Measurements from ENCODE around the gene TBC1D5.

TBC1D5 gene

GRCh38 chr3:17176757-17177156 lies 565.7 kb downstream of the TBC1D5 start:
- DNase-seq (ENCODE audit: low read depth): no peak

GRCh38 chr3:17175187-17175807 lies 567.1 kb downstream of the TBC1D5 start:
- peak; percentile 68 for DNase-seq (ENCODE audit: low read depth)

GRCh38 chr3:17166369-17166768 lies 576.1 kb downstream of the TBC1D5 start:
- DNase-seq (ENCODE audit: low read depth): no peak

- DNase-seq (ENCODE audit: low read depth): no peak
Observed at GRCh38 chr3:17162116-17162515, 580.3 kb downstream of the TBC1D5 start.

- DNase-seq (ENCODE audit: low read depth): no peak
Observed at GRCh38 chr3:17160597-17160996, 581.8 kb downstream of the TBC1D5 start.

GRCh38 chr3:17158941-17159682 lies 583.3 kb downstream of the TBC1D5 start:
- DNase-seq (ENCODE audit: low read depth): no peak

- no peak for DNase-seq (ENCODE audit: low read depth)
Observed at GRCh38 chr3:17157713-17158112, 584.7 kb downstream of the TBC1D5 start.

- DNase-seq (ENCODE audit: low read depth): no peak
Observed at GRCh38 chr3:17156864-17157263, 585.6 kb downstream of the TBC1D5 start.

GRCh38 chr3:17155951-17156350 lies 586.5 kb downstream of the TBC1D5 start:
- DNase-seq (ENCODE audit: low read depth): no peak

GRCh38 chr3:17154941-17155340 lies 587.5 kb downstream of the TBC1D5 start:
- no peak for DNase-seq (ENCODE audit: low read depth)

- DNase-seq (ENCODE audit: low read depth): no peak
Observed at GRCh38 chr3:17154221-17154620, 588.2 kb downstream of the TBC1D5 start.

GRCh38 chr3:17153209-17153608 lies 589.2 kb downstream of the TBC1D5 start:
- no peak for DNase-seq (ENCODE audit: low read depth)

- no peak for DNase-seq (ENCODE audit: low read depth)
Observed at GRCh38 chr3:17151598-17152373, 590.6 kb downstream of the TBC1D5 start.

- DNase-seq (ENCODE audit: low read depth): no peak
Observed at GRCh38 chr3:17149076-17149475, 593.4 kb downstream of the TBC1D5 start.

- no peak for DNase-seq (ENCODE audit: low read depth)
Observed at GRCh38 chr3:17144665-17144993, 597.8 kb downstream of the TBC1D5 start.

GRCh38 chr3:17143893-17144664 lies 598.4 kb downstream of the TBC1D5 start:
- no peak for DNase-seq (ENCODE audit: low read depth)

- no peak for DNase-seq (ENCODE audit: low read depth)
Observed at GRCh38 chr3:17142516-17142915, 599.9 kb downstream of the TBC1D5 start.

- no peak for DNase-seq (ENCODE audit: low read depth)
Observed at GRCh38 chr3:17141699-17142098, 600.7 kb downstream of the TBC1D5 start.

GRCh38 chr3:17140670-17141505 lies 601.5 kb downstream of the TBC1D5 start:
- DNase-seq (ENCODE audit: low read depth): no peak

GRCh38 chr3:17138246-17139039 lies 604.0 kb downstream of the TBC1D5 start:
- no peak for DNase-seq (ENCODE audit: low read depth)
